ENCODE data around the gene ZNF670. TPM values are rescaled to one million over a fixed set of nuclear protein-coding genes. Genes with fewer than 3 reads are reported as not detected.

Gene ZNF670
- total and polyA plus RNA-seq, 4 donors, result 0.74 to 2.3 (median 1.4) TPM

GRCh38 chr1:247115545-247115944 lies 36.9 kb upstream of the ZNF670 start:
- WGBS, result 92% methylated on average over 12 of the region's 12 CpGs
- DNase-seq (ENCODE audit: low spot score), result no peak
- peaks cover 0 to 24% (median 17%) of the 10 kb centered on the region in 4 donors for H3K4me1 ChIP-seq (ENCODE audit: control insufficient read depth in 4 of 4, insufficient read depth in 4 of 4, low read length in 3 of 4)
- TF ChIP-seq FOXA2 (IDR thresholded peaks at IDR 0.05) (no peak), CTCF (IDR thresholded peaks at IDR 0.05; ENCODE audit: low read depth, low read length, missing input control) (no peak), GABPA (IDR thresholded peaks at IDR 0.05 in 1 of 2, conservative IDR thresholded peaks at IDR 0.05 in 1 of 2) (no peak), FOXA1 (IDR thresholded peaks at IDR 0.05) (no peak)
- H3K27ac ChIP-seq (ENCODE audit: low read depth in 1 of 2, low read length in 2 of 2), result no peak overlapping the region
- no peaks in the 10 kb centered on the region for H3K9me3 ChIP-seq (ENCODE audit: control insufficient read depth in 4 of 4, low read length in 3 of 4)
- H3K4me3 ChIP-seq (ENCODE audit: low read depth in 1 of 3, low read length in 3 of 3), result no peak overlapping the region
- no peaks in the 10 kb centered on the region for H3K27me3 ChIP-seq (ENCODE audit: control insufficient read depth in 4 of 4, insufficient read depth in 4 of 4, low read length in 3 of 4)
- H3K36me3 ChIP-seq (ENCODE audit: control insufficient read depth in 4 of 4, insufficient read depth in 3 of 4, low read depth in 1 of 4, low read length in 3 of 4), result no peaks in the 10 kb centered on the region
- no peak overlapping the region for H3K9ac ChIP-seq (ENCODE audit: low read depth in 1 of 2, low read length in 2 of 2)

- Histone ChIP-seq H3K4me3 (ENCODE audit: low read depth in 1 of 3, low read length in 3 of 3) (no peak overlapping the region), H3K9ac (ENCODE audit: low read depth in 1 of 2, low read length in 2 of 2) (no peak overlapping the region), H3K27ac (ENCODE audit: low read depth in 1 of 2, low read length in 2 of 2) (no peak overlapping the region), H3K4me1 (ENCODE audit: control insufficient read depth in 4 of 4, insufficient read depth in 4 of 4, low read length in 3 of 4) (peaks cover 0 to 24% (median 17%) of the 10 kb centered on the region in 4 donors), H3K27me3 (ENCODE audit: control insufficient read depth in 4 of 4, insufficient read depth in 4 of 4, low read length in 3 of 4) (no peaks in the 10 kb centered on the region), H3K9me3 (ENCODE audit: control insufficient read depth in 4 of 4, low read length in 3 of 4) (no peaks in the 10 kb centered on the region), H3K36me3 (ENCODE audit: control insufficient read depth in 4 of 4, insufficient read depth in 3 of 4, low read depth in 1 of 4, low read length in 3 of 4) (no peaks in the 10 kb centered on the region)
- DNase-seq (ENCODE audit: low spot score), result no peak
- TF ChIP-seq JUND (IDR thresholded peaks at IDR 0.05), result no peak
- no peak for TF ChIP-seq GABPA (IDR thresholded peaks at IDR 0.05 in 1 of 2, conservative IDR thresholded peaks at IDR 0.05 in 1 of 2)
- no peak for TF ChIP-seq RXRA (IDR thresholded peaks at IDR 0.05)
- no peak for TF ChIP-seq YY1 (IDR thresholded peaks at IDR 0.05)
- no peak for TF ChIP-seq FOXA2 (IDR thresholded peaks at IDR 0.05)
- no peak for TF ChIP-seq NR2F2 (IDR thresholded peaks at IDR 0.05)
- TF ChIP-seq HNF4A (conservative IDR thresholded peaks at IDR 0.05), result no peak
- TF ChIP-seq MAX (IDR thresholded peaks at IDR 0.05), result no peak
- no peak for TF ChIP-seq SP1 (IDR thresholded peaks at IDR 0.05)
- TF ChIP-seq EGR1 (IDR thresholded peaks at IDR 0.05; ENCODE audit: low read depth in 2 of 2), result no peak
- TF ChIP-seq CTCF (IDR thresholded peaks at IDR 0.05; ENCODE audit: low read depth, low read length, missing input control), result no peak
- no peak for TF ChIP-seq TAF1 (conservative IDR thresholded peaks at IDR 0.05)
- TF ChIP-seq ZBTB33 (IDR thresholded peaks at IDR 0.05), result no peak
- 83% methylated on average over 7 of the region's 7 CpGs for WGBS
Measured at GRCh38 chr1:247115141-247115510, 36.5 kb upstream of the ZNF670 start.

All from liver (tissue), 9 donors.